Measurements from ENCODE around the gene DISP2. TPM values are rescaled to one million over a fixed set of nuclear protein-coding genes. Genes with fewer than 3 reads are reported as not detected.

The DISP2 gene
- total and polyA plus RNA-seq, 8 donors, result 0.14 to 4.1 (median 1.4) TPM

DNA sequence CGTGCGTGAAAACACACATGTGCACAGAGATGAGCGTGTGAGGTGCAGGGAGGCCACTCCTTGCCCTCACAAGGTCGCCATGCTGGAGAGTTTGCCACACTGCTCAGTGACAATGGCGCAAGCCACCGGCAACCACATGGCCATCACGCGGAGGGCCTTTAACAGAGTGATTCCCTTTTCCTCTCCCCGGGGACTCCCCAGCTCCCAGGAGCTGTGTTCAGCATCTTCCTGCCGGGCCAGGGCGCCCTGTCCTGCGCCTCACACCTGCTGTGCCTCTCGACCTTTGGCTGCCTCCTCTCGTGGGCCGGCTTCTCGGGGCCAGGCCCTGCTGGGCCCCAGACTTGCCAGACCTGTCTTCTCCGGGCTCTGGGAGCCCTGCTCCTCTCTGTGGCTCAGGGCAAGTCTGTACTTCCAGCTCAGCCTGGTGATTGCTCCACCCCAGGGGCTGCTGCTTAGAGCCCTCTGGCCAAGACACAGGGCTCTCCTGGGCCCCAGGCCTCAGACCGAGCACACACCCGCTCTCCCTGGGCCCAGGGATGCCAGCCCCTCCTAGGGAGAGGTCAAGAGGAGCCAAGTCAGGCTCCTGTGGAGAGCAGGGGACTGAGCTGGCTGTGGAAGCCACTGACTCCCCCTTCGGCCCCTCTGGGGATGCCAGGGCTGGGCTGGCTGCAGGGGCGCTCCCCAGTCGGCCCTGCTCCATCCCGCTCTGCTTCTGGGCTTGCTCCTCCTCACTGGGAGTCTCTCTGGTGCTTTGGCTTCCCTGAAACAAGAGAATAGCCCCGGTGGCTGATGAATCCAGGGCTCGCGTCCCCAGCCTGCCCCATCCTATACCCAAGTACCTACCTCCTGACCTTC, 22.9 kb upstream of the DISP2 start:
- Histone ChIP-seq H3K9me3 (no peaks in the 10 kb centered on the region), H3K4me1 (peaks cover 0 to 21% (median 0%) of the 10 kb centered on the region in 3 donors), H3K27me3 (no peaks in the 10 kb centered on the region), H3K27ac (peak overlapping the region in 2 of 4 donors; percentile 64 to 73), H3K36me3 (no peaks in the 10 kb centered on the region), H3K4me3 (no peak overlapping the region)
- intact Hi-C loops (cut with DNase I), result loop anchor here in 1 of 3 donors (5.0 kb wide), 1 partner anchor 53 kb away; the partner anchor contains the start of gene ANKRD63
- TF ChIP-seq CTCF (IDR thresholded peaks at IDR 0.05), result no peak
- peak in 1 of 6 donors; percentile 58 for DNase-seq
- no peak for ATAC-seq
- no peak for FAIRE-seq
- WGBS, 2 donors, result 77 to 80% methylated on average over 24 to 26 of the region's 26 CpGs

- WGBS, 2 donors, result 78 to 84% methylated on average over 13 of the region's 13 CpGs
- ATAC-seq, result no peak
- Histone ChIP-seq H3K9me3 (no peaks in the 10 kb centered on the region), H3K27ac (no peak overlapping the region), H3K27me3 (no peaks in the 10 kb centered on the region), H3K4me3 (no peak overlapping the region), H3K4me1 (peaks cover 0 to 23% (median 2%) of the 10 kb centered on the region in 3 donors), H3K36me3 (no peaks in the 10 kb centered on the region)
- DNase-seq, result peak in 1 of 6 donors; percentile 40
- intact Hi-C loops (cut with DNase I), result loop anchor here in 1 of 3 donors (5.0 kb wide), 1 partner anchor 54 kb away; the partner anchor contains the start of gene ANKRD63
- FAIRE-seq, result no peak
- TF ChIP-seq CTCF (IDR thresholded peaks at IDR 0.05), result no peak
Measured at GRCh38 chr15:40335938-40336743, 21.9 kb upstream of the DISP2 start.

DNA sequence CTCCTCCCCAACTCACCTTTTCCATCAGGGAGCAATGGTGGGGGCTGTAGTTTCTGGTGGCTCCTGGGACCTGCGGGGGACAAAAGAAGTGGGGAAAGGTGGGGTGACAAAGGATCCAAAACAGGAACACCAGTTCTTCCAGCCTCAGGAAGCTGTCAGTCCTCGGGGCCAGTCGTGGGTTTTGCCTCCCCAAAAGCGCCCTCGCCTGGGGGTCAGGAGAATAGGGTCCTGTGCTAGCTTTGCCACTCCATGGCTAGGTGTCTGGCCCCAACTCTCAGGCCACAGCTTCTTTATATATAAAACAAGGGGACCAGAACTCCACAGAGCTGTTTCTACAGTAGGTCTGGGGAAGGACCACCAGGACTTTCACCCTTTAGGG, 21.3 kb upstream of the DISP2 start:
- DNase-seq, result no peak

DNA sequence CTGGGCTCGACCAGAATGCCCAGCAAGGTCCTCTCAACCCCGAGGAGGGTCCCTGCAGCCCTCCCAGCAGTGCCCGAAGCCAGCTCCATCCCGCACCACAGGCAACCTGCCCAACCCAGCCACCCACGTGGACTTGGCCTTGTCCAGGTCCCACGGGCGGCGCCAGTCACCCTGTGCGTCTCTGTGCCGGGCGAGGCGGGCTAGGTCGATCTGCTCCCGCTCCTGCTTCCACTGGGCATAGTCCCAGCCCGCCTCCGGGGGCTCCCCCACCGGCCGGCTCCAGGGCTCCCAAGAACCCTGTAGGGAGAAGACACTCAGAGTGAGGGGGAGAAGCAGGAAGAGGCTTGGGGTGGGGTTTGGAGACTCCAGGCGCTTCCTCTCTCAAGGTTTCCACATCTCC, 20.4 kb upstream of the DISP2 start:
- Histone ChIP-seq H3K4me3 (peak overlapping the region in 2 of 4 donors; percentile 11 to 35), H3K27ac (peak overlapping the region; percentile 42 to 87 (median 76)), H3K4me1 (peaks cover 0 to 26% (median 4%) of the 10 kb centered on the region in 3 donors), H3K9me3 (no peaks in the 10 kb centered on the region), H3K36me3 (no peaks in the 10 kb centered on the region), H3K27me3 (no peaks in the 10 kb centered on the region)
- WGBS, 2 donors, result 39 to 44% methylated on average over 16 to 19 of the region's 19 CpGs
- ATAC-seq (no peak), DNase-seq (peak in 2 of 6 donors; percentile 61 to 85), FAIRE-seq (no peak)
- TF ChIP-seq CTCF (IDR thresholded peaks at IDR 0.05), result no peak
- intact Hi-C loops (cut with DNase I), result loop anchor here in 1 of 3 donors (5.0 kb wide), 1 partner anchor 55 kb away; the partner anchor contains the start of gene ANKRD63

More for the DNA sequence above, 21.3 kb upstream of the DISP2 start:
- Histone ChIP-seq H3K4me1 (peaks cover 0 to 26% (median 4%) of the 10 kb centered on the region in 3 donors), H3K36me3 (no peaks in the 10 kb centered on the region), H3K4me3 (no peak overlapping the region), H3K27ac (no peak overlapping the region), H3K27me3 (no peaks in the 10 kb centered on the region), H3K9me3 (no peaks in the 10 kb centered on the region)
- no peak for TF ChIP-seq CTCF (IDR thresholded peaks at IDR 0.05)
- no peak for ATAC-seq
- intact Hi-C loops (cut with DNase I), result loop anchor here in 1 of 3 donors (5.0 kb wide), 1 partner anchor 54 kb away; the partner anchor contains the start of gene ANKRD63
- WGBS, 2 donors, result 48 to 52% methylated on average over 5 of the region's 5 CpGs
- no peak for FAIRE-seq

Data from pancreas (tissue), 10 donors.